ENCODE data around the gene TMED4. TPM values are rescaled to one million over a fixed set of nuclear protein-coding genes. Genes with fewer than 3 reads are reported as not detected.

The TMED4 gene
- total and polyA plus RNA-seq, 11 donors, result 48.5 to 129 (median 67.2) TPM

GRCh38 chr7:44531421-44532380 lies 50.3 kb downstream of the TMED4 start:
- Histone ChIP-seq H3K27me3 (no peaks in the 10 kb centered on the region), H3K4me3 (no peak overlapping the region), H3K9me3 (peaks cover 0 to 20% (median 4%) of the 10 kb centered on the region in 12 donors), H3K36me3 (no peaks in the 10 kb centered on the region), H3K27ac (no peak overlapping the region), H3K4me1 (peaks cover 0 to 6% (median 0%) of the 10 kb centered on the region in 12 donors)
- no peak for ATAC-seq
- TF ChIP-seq POLR2A (IDR thresholded peaks at IDR 0.05) (no peak), CTCF (IDR thresholded peaks at IDR 0.05) (no peak)
- no peak for DNase-seq
- intact Hi-C loops (cut with DNase I), result no loop called here
- 82 to 93% (median 86%) methylated on average over 12 to 17 of the region's 17 CpGs for WGBS, 4 donors

GRCh38 chr7:44530990-44531389 lies 51.0 kb downstream of the TMED4 start:
- intact Hi-C loops (cut with DNase I), result no loop called here
- DNase-seq (no peak), ATAC-seq (no peak)
- TF ChIP-seq CTCF (IDR thresholded peaks at IDR 0.05) (no peak), POLR2A (IDR thresholded peaks at IDR 0.05) (no peak)
- no peak overlapping the region for H3K4me3 ChIP-seq
- H3K36me3 ChIP-seq, result no peaks in the 10 kb centered on the region
- H3K27me3 ChIP-seq, result no peaks in the 10 kb centered on the region
- peaks cover 0 to 6% (median 0%) of the 10 kb centered on the region in 12 donors for H3K4me1 ChIP-seq
- WGBS, 4 donors, result 63 to 69% (median 65%) methylated on average over 10 of the region's 10 CpGs
- no peak overlapping the region for H3K27ac ChIP-seq
- H3K9me3 ChIP-seq, result peaks cover 0 to 27% (median 8%) of the 10 kb centered on the region in 12 donors

Other genes starting within 250 kb of the TMED4 start
- 100 to 1,000 TPM in 4 of 9 donors, 10 to 100 TPM in 5; 59.5 to 133 (median 98.7) TPM for gene NUDCD3, start 91.6 kb downstream of the TMED4 start, total RNA-seq
- 10 to 100 TPM; 16.7 to 54.6 TPM for gene NUDCD3, start 91.6 kb downstream of the TMED4 start, polyA plus RNA-seq
- under 1 TPM in 5 of 9 donors, not detected in 4; 0.07 to 0.25 (median 0.14) TPM for gene NPC1L1, start 40.9 kb downstream of the TMED4 start, total RNA-seq
- under 1 TPM; 0.03 to 0.11 TPM for gene NPC1L1, start 40.9 kb downstream of the TMED4 start, polyA plus RNA-seq
- gene DDX56, start 8.3 kb downstream of the TMED4 start, total RNA-seq, result 10 to 100 TPM; 19.4 to 43.4 (median 28.4) TPM
- 10 to 100 TPM; 34.1 to 39.3 TPM for gene DDX56, start 8.3 kb downstream of the TMED4 start, polyA plus RNA-seq
- gene OGDH, start 24.4 kb upstream of the TMED4 start, total RNA-seq, result 100 to 1,000 TPM; 394 to 789 (median 635) TPM
- gene OGDH, start 24.4 kb upstream of the TMED4 start, polyA plus RNA-seq, result 100 to 1,000 TPM; 247 to 519 TPM
- 10 to 100 TPM; 18.5 to 71.5 (median 46.5) TPM for gene ZMIZ2, start 166.6 kb upstream of the TMED4 start, total RNA-seq
- 10 to 100 TPM; 44.4 to 45.7 TPM for gene ZMIZ2, start 166.6 kb upstream of the TMED4 start, polyA plus RNA-seq
- gene PPIA, start 214.4 kb upstream of the TMED4 start, total RNA-seq, result 100 to 1,000 TPM; 327 to 924 (median 571) TPM
- gene PPIA, start 214.4 kb upstream of the TMED4 start, polyA plus RNA-seq, result 1,000 to 10,000 TPM; 1,197 to 3,804 TPM

Data from heart left ventricle (tissue), 16 donors.